Erythroblast (primary cell): ENCODE results near the gene C17orf114.

ENCODE experiments used
- GATA1 ChIP-seq: IDR thresholded peaks from 2 replicates; pipeline ENCODE4 v1.6.1; 2011; ENCODE audit warnings: low read depth, mild to moderate bottlenecking, control low read depth, low read length, moderate library complexity
- POLR2A ChIP-seq: IDR thresholded peaks from 2 replicates; pipeline ENCODE4 v1.6.1; 2011; ENCODE audit warnings: mild to moderate bottlenecking, low read length

DNA sequence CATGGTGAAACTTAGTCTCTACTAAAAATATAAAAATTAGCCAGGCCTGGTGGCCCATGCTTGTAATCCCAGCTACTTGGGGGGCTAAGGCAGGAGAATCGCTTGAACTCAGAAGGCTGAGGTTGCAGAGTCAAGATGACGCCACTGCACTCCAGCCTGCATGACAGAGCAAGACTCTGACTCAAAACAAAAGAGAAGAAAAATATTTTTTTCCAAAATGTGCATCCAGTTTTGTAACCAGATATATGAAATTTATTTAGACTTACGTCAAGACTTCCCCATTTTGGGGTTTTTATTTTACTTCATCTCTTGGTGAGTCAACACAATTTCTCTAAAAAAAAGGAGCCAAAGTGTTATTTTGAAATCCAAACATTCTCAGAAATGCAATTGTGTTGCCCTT lies 35.9 kb downstream of the C17orf114 start:
- no peak for TF ChIP-seq POLR2A
- no peak for TF ChIP-seq GATA1
